Activated CD4-positive, alpha-beta T cell treated with anti-CD3 and anti-CD28 coated beads, Interleukin-10, Interleukin-2, amounts not matched to agents 100 ng/mL and 50 ng/mL, durations not matched to agents 16 hours and 8 hours (primary cell): ENCODE measurements around the gene SLC15A4.

ENCODE experiments used
- DNase-seq: peaks from one replicate; pipeline ENCODE4 v3.0.0-alpha.2; 2020

Gene SLC15A4

DNA sequence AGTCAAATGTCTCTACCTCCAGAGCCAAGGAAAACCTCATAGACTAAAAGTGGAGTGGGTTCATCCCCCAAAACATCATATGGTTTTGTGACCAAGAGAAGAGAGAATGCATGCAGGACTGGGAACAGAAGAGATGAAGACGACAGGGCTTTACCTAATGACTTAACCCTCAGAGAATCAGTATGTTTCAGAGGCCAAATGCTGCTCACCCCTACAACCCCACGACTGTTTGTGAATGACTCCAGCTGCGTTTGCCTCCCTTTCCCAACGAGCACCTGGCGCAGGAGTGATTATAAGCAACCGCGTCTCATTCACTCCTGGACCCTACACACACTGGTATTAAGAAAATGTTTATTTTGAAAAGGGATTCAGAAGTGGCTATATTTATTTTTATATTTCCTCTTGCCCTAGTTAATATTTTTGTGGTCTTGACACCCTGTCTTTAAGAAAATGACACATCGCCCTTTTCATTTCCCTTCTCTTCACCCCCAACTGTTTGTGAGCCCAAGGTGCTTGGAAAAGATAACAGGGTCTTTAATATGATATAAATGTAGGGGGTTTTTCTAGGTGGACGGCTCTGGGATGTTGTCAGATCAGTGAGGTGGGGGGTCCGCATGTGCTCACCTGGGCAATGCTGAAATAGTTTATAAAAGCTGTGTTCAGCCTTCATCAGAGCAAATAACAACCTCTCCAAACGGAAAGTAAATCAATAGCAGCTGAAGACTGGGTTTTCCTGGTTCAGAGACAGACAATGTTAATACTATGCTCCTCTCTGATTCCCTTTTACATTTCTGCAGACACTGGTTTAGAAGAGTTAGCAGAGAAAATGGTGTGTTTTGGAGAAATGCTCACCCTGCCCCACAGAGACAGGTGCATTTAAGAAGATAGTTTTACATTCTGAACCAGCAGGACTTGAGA, 77.7 kb downstream of the SLC15A4 start:
- no peak for DNase-seq

DNA sequence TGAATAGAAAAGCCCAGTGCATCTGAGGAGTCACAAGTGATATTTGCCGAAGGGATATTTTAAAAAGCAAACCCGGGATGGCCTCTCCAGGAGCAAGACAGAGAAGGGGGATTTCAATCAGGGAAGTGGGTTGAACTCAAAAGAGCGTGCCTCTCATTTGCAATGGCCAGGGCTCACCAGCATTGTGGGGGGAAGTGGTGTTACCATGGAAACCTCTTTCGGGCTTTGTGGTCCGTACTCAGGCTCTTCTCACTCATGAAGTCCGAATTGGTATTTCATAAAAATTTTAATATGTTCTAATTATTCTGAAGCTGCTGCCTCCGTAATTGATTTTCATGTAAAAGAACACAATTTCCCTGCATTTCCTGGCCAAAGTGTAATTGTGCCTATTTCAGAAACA, 79.8 kb downstream of the SLC15A4 start:
- DNase-seq: no peak
